ENCODE measurements around the gene FAM124A.

DNA sequence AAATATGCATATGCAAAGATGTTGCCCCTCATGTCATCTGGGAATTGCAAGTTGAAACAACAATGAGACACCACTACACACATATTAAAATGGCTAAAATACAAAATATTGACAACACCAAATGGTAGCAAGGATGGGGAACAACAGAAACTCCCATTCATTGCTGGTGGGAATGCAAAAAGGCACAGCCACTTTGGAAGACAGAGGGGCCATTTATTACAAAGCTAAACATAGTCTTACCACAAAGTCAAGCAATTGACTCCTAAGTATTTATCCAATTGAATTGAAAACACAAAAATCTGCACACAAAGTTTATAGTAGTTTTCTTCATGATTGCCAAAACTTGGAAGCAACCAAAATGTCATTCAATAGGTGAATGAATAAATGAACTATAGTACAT lies 111.2 kb downstream of the FAM124A start:
- TF ChIP-seq, protein P1, sequence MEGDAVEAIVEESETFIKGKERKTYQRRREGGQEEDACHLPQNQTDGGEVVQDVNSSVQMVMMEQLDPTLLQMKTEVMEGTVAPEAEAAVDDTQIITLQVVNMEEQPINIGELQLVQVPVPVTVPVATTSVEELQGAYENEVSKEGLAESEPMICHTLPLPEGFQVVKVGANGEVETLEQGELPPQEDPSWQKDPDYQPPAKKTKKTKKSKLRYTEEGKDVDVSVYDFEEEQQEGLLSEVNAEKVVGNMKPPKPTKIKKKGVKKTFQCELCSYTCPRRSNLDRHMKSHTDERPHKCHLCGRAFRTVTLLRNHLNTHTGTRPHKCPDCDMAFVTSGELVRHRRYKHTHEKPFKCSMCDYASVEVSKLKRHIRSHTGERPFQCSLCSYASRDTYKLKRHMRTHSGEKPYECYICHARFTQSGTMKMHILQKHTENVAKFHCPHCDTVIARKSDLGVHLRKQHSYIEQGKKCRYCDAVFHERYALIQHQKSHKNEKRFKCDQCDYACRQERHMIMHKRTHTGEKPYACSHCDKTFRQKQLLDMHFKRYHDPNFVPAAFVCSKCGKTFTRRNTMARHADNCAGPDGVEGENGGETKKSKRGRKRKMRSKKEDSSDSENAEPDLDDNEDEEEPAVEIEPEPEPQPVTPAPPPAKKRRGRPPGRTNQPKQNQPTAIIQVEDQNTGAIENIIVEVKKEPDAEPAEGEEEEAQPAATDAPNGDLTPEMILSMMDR (IDR thresholded peaks at IDR 0.05), result no peak
- TF ChIP-seq POLR2AphosphoS5 (IDR thresholded peaks at IDR 0.05) (no peak), POLR2A (IDR thresholded peaks at IDR 0.05) (no peak)
